ENCODE data around the gene PARVG. TPM values are rescaled to one million over a fixed set of nuclear protein-coding genes. Genes with fewer than 3 reads are reported as not detected.
A peak's percentile ranks its signal among the peaks of the same experiment; 100 is the strongest.

Gene PARVG
- total RNA-seq, 1 experiment from 2014 or later: 13.9 TPM

DNA sequence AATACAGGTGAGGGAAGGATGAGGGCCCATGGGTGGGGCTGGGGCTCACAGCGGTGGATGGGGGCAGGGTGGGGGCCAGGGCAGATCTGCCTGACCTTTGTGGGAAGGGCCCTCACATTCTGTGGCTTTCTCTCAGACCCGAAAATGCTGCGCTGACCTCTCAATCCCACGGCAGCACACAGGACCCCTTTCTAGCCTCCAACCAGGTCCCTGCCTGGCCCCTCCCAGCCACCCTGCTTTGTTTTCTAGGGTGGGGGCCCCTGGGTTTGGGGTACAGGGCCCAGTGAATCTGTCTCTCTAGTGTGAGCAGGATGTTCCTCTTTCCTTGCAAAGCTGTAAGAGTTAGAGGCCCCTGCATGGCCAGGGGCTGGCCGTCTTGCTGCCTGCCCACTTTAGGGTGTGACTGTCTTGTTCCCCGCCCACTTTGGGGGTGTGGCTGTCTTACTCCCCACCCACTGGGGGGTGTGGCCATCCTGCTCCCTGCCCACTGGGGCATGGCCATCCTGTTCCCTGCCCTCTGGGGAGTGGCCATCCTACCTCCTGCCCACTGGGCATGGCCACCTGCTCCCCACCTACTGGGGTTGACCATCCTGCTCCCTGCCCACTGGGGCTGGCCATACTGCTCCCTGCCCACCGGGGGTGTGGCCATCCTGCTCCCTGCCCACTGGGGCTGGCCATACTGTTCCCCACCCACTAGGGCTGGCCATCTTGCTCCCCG, 11.5 kb downstream of the PARVG start:
- Histone ChIP-seq H3K4me1 (ENCODE audit: insufficient read depth, low read length, poor library complexity, severe bottlenecking) (no peaks in the 10 kb centered on the region), H3K36me3 (ENCODE audit: insufficient read depth, low read length, poor library complexity, severe bottlenecking) (no peaks in the 10 kb centered on the region), H3K27ac (ENCODE audit: low read depth, low read length, poor library complexity, severe bottlenecking) (no peak overlapping the region), H3K4me3 (ENCODE audit: low read depth, low read length, poor library complexity, severe bottlenecking) (no peak overlapping the region), H3K9me3 (ENCODE audit: low read depth, low read length, poor library complexity, severe bottlenecking) (no peaks in the 10 kb centered on the region), H3K27me3 (replicated peaks; ENCODE audit: insufficient read depth, low read depth, low read length, poor library complexity) (no peaks in the 10 kb centered on the region)
- intact Hi-C loops (cut with micrococcal nuclease; ENCODE audit: unreplicated experiment): no loop called here
- no peak for TF ChIP-seq EZH2 (IDR thresholded peaks at IDR 0.05; ENCODE audit: borderline replicate concordance, low read depth, low read length, poor library complexity, severe bottlenecking)
- TF ChIP-seq, protein P1, sequence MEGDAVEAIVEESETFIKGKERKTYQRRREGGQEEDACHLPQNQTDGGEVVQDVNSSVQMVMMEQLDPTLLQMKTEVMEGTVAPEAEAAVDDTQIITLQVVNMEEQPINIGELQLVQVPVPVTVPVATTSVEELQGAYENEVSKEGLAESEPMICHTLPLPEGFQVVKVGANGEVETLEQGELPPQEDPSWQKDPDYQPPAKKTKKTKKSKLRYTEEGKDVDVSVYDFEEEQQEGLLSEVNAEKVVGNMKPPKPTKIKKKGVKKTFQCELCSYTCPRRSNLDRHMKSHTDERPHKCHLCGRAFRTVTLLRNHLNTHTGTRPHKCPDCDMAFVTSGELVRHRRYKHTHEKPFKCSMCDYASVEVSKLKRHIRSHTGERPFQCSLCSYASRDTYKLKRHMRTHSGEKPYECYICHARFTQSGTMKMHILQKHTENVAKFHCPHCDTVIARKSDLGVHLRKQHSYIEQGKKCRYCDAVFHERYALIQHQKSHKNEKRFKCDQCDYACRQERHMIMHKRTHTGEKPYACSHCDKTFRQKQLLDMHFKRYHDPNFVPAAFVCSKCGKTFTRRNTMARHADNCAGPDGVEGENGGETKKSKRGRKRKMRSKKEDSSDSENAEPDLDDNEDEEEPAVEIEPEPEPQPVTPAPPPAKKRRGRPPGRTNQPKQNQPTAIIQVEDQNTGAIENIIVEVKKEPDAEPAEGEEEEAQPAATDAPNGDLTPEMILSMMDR (conservative IDR thresholded peaks at IDR 0.05; ENCODE audit: low read depth, low read length): no peak
- CTCF ChIA-PET: no interaction called here
- DNase-seq (ENCODE audit: low spot score): peak; percentile 43
- POLR2A ChIA-PET (ENCODE audit: low non-redundant PET): no interaction called here
- no TSS peak for BruUV-seq (replicated peaks)

DNA sequence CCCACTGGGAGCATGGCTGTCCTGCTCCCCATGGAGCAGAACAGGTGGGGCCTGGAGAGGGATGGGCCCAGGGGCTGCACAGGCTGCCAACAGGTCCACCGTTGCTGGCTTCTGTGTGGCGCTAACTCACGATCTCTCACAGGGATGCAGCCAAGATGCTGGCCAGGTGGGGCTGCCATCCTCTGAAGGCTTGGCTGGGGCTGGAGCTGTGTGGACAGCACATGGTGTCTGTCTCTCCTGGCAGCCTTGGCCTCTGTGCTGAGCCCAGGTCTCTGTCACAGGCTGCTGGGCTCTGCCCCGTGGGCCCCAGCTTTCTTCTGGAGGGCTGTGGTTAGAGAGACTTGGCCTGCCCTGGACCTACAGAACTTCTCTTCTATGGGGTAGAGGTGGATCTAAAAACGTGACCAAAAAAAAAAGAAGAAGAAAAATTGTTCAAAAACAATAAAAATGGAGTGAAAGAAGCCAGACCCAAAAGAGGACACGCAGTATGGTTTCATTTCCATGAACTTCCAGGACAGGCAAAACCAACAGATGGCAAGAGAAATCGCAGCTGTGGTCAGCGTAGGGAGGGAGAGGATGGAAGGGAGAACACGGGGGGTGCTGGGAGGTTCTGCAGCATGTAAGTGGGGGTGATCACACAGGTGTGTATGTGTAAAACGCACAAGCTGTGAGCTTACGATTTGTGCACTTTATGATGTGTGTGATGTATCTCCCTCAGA, 12.2 kb downstream of the PARVG start:
- no peak for DNase-seq (ENCODE audit: low spot score)
- no peaks in the 10 kb centered on the region for H3K36me3 ChIP-seq (ENCODE audit: insufficient read depth, low read length, poor library complexity, severe bottlenecking)
- POLR2A ChIA-PET (ENCODE audit: low non-redundant PET): no interaction called here
- H3K4me1 ChIP-seq (ENCODE audit: insufficient read depth, low read length, poor library complexity, severe bottlenecking): no peaks in the 10 kb centered on the region
- no peak overlapping the region for H3K27ac ChIP-seq (ENCODE audit: low read depth, low read length, poor library complexity, severe bottlenecking)
- no peaks in the 10 kb centered on the region for H3K9me3 ChIP-seq (ENCODE audit: low read depth, low read length, poor library complexity, severe bottlenecking)
- H3K27me3 ChIP-seq (replicated peaks; ENCODE audit: insufficient read depth, low read depth, low read length, poor library complexity): no peaks in the 10 kb centered on the region
- no TSS peak for BruUV-seq (replicated peaks)
- H3K4me3 ChIP-seq (ENCODE audit: low read depth, low read length, poor library complexity, severe bottlenecking): no peak overlapping the region
- CTCF ChIA-PET: interaction anchor here (0.6 kb wide), 1 partner anchor 846 kb away, joined by 8 read pairs; no protein-coding TSS in a partner anchor
- intact Hi-C loops (cut with micrococcal nuclease; ENCODE audit: unreplicated experiment): no loop called here
- TF ChIP-seq, protein P1 (conservative IDR thresholded peaks at IDR 0.05; ENCODE audit: low read depth, low read length): no peak
- no peak for TF ChIP-seq EZH2 (IDR thresholded peaks at IDR 0.05; ENCODE audit: borderline replicate concordance, low read depth, low read length, poor library complexity, severe bottlenecking)

DNA sequence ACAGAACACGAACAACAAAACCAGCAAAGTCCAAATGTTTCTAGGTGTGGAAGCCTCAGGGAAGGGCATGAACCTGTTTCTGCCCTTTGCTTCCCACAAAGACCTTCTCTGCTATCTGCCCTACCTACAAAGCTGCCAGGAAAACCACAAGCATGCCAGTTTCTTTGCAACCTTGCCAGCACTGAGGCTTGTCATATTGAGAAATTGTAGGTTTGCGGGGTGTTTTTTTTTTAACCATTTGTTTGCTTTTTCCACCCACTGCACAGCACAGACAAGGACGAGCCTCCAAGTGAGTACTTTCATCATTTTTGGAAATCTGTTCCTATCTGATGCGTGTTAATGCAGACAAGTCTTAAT, 12.8 kb downstream of the PARVG start:
- Histone ChIP-seq H3K27me3 (replicated peaks; ENCODE audit: insufficient read depth, low read depth, low read length, poor library complexity) (no peaks in the 10 kb centered on the region), H3K9me3 (ENCODE audit: low read depth, low read length, poor library complexity, severe bottlenecking) (no peaks in the 10 kb centered on the region), H3K27ac (ENCODE audit: low read depth, low read length, poor library complexity, severe bottlenecking) (no peak overlapping the region), H3K4me1 (ENCODE audit: insufficient read depth, low read length, poor library complexity, severe bottlenecking) (no peaks in the 10 kb centered on the region), H3K36me3 (ENCODE audit: insufficient read depth, low read length, poor library complexity, severe bottlenecking) (no peaks in the 10 kb centered on the region), H3K4me3 (ENCODE audit: low read depth, low read length, poor library complexity, severe bottlenecking) (no peak overlapping the region)
- ChIA-PET CTCF (interaction anchor here (0.6 kb wide), 1 partner anchor 846 kb away, joined by 8 read pairs; no protein-coding TSS in a partner anchor), POLR2A (ENCODE audit: low non-redundant PET) (no interaction called here)
- intact Hi-C loops (cut with micrococcal nuclease; ENCODE audit: unreplicated experiment): no loop called here
- TF ChIP-seq EZH2 (IDR thresholded peaks at IDR 0.05; ENCODE audit: borderline replicate concordance, low read depth, low read length, poor library complexity, severe bottlenecking): no peak
- TF ChIP-seq, protein P1 (conservative IDR thresholded peaks at IDR 0.05; ENCODE audit: low read depth, low read length): no peak
- DNase-seq (ENCODE audit: low spot score): no peak
- BruUV-seq (replicated peaks): no TSS peak

All from A673 (cell line).